ENCODE results near the gene TLCD2.
A peak's percentile ranks its signal among the peaks of the same experiment; 100 is the strongest.
"Not testable (repeated sequence)": the region's sequence is repeated elsewhere in the genome, so short reads cannot be mapped to it uniquely, and the experiment has no call there.

TLCD2 gene

GRCh38 chr17:1736348-1737281, 26.4 kb upstream of the TLCD2 start:
- peak in 8 of 58 donors; percentile 14 to 58 (median 27) for DNase-seq

- DNase-seq: no peak
These were observed 25.7 kb upstream of the TLCD2 start for GRCh38 chr17:1735834-1736347.

- no peak for DNase-seq
These were observed 25.2 kb upstream of the TLCD2 start for GRCh38 chr17:1735418-1735817.

- DNase-seq: no peak
These were observed 23.6 kb upstream of the TLCD2 start for GRCh38 chr17:1733759-1734158.

- no peak for DNase-seq
These were observed 22.7 kb upstream of the TLCD2 start for GRCh38 chr17:1732833-1733321.

GRCh38 chr17:1732241-1732832, 22.2 kb upstream of the TLCD2 start:
- no peak for DNase-seq

GRCh38 chr17:1731194-1731506, 21.0 kb upstream of the TLCD2 start:
- DNase-seq: no peak

- peak in 15 of 58 donors; percentile 20 to 64 (median 27) for DNase-seq
These were observed 20.4 kb upstream of the TLCD2 start for GRCh38 chr17:1730326-1731193.

- no peak for DNase-seq
These were observed 19.8 kb upstream of the TLCD2 start for GRCh38 chr17:1729966-1730325.

GRCh38 chr17:1727876-1728630, 17.9 kb upstream of the TLCD2 start:
- DNase-seq: no peak

- DNase-seq: no peak
These were observed 17.1 kb upstream of the TLCD2 start for GRCh38 chr17:1727258-1727789.

GRCh38 chr17:1726626-1727257, 16.6 kb upstream of the TLCD2 start:
- no peak for DNase-seq

GRCh38 chr17:1725642-1726511, 15.7 kb upstream of the TLCD2 start:
- no peak for DNase-seq

- peak in 2 of 58 donors; percentile 32 to 46 for DNase-seq
These were observed 14.9 kb upstream of the TLCD2 start for GRCh38 chr17:1724869-1725641.

- DNase-seq: peak in 57 of 58 donors; percentile 35 to 95 (median 83)
These were observed 14.2 kb upstream of the TLCD2 start, which contains the start of gene WDR81 for GRCh38 chr17:1724351-1724868. TSS of gene WDR81 (plus strand) at chr17:1724704. CDS start at chr17:1724960, 256 bp downstream.

- DNase-seq: not testable (repeated sequence)
These were observed 11.8 kb upstream of the TLCD2 start for GRCh38 chr17:1722022-1722421.

- DNase-seq: peak in 32 of 58 donors; percentile 4 to 60 (median 32)
These were observed 10.7 kb upstream of the TLCD2 start for GRCh38 chr17:1720856-1721386.
